Activated T-cell treated with anti-CD3 and anti-CD28 coated beads for 48 hours (primary cell): ENCODE measurements around the gene TUBB4B.

Source experiments
- DNase-seq: peaks from one replicate; pipeline ENCODE4 v3.0.0-alpha.2; 2020; ENCODE audit warnings: low read depth

The TUBB4B gene

DNA sequence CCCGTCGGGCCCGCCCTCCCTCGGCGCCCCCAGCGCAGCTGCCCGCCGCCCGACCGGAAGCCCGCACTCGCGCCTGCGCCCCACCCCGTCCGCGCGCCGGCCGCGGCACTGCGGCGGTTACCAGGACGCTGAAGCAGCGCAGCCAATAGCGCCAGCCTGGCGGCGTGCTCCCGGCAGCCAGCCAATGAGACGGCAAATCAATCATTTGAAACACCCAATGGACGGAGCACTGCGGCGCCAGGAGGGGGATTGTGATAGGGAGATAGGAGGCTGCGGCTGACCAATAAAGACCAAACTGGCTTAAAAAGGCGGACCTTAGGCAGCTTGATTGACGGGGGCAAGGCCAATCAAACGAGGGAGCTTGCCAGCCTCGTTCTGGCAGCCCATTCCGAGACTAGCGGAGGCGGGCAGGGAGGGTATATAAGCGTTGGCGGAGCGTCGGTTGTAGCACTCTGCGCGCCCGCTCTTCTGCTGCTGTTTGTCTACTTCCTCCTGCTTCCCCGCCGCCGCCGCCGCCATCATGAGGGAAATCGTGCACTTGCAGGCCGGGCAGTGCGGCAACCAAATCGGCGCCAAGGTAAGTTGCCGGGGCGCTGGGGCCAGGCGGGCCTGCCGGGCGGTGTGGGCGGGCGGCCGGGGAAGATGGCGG lies at the start of gene TUBB4B:
TUBB4B (plus strand) TSS at position 447 of the 649 bp plus-strand sequence; CDS start at position 521, 74 bp downstream.
- DNase-seq = peak; percentile 97

DNA sequence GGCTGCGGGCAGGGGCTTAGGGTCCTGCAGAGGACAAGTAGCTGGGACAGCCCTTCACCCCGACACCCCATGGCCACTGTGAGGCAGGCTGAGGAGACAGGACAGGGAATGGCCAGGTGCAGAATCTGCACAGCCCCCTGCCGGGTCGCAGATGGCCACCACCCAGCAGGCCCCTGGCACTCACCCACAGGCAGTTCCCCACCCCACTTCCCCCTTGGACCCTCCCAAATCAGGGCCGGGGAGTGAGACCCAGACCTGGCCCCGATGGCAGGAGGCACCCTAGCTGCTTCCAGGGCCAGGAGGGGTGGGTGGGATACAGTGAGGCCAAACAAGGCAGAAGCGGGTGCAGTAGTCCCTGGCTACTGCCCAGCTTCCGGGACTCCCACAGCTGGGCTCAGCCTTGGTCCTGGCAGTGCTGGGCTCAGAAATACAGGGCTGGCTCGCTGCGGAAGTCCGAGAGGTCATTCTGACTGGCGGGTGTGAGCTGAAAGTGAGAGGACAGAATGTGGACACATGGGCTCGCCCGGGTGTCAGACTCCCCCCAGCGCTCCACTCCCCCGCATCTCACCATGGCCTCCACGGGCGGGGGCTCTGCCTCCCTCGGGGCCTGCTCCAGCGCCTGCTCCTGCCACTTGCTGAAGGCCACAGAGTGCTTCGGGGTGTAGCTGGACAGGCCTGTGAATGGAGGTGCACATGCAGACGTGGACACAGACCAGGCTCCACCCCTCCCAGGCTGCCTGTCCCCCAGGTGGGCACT lies 49.2 kb upstream of the TUBB4B start:
- no peak for DNase-seq

DNA sequence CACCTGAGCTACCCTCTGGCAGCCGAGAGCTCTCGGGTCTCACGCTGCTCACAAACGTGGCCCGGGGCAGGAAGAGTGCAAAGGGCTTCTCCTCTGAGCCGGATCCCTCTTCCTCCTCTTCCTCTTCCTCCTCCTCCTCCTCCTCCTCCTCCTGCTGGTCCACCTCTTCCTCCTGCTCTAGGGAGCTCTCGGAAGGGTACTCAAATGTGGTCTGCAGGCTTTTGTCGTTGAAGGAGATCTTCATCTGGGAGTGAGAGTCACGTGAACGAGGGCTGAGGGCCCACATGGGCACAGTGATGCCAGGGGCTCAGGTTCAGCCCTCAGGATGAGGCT lies 48.7 kb upstream of the TUBB4B start:
- no peak for DNase-seq

DNA sequence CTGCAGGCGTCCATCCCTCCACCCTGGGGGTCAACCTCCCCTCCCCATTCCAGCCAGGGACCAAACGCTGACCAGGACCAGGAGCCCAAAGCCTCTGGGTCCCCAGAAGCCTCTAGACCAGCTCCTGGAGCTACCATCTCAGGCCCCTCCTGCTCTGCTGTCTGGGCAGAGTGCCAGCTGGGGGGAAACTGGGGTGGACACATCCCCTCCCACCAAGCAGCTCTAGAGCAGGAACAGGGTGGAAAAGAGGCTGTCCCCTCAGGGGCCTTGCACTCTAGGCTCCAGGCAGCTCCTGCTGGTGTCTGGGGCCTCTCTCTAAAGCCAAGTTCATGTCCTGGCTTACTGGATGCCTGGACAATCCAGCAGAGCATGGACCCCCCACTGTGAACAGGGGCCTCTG lies 48.2 kb upstream of the TUBB4B start:
- DNase-seq = no peak

DNA sequence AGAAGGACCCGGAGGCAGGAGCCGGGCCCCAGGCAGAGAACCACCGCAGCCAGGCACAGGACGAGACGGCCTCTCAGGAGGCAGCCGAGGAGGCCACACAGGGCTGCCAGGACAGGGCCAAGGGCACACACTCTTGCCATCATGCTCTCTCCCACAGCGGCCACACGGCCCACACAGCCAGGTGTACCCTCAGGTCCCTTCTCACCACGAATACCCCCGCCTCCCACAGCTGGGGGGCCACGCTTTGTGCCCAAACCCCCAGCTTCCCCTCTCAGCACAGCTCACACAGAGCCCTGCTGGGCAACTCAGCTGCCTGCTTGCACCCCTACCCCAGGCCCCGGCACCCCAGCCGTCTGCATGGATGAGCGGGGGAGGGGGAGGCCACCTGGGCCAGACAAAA lies 47.3 kb upstream of the TUBB4B start:
- DNase-seq = no peak

DNA sequence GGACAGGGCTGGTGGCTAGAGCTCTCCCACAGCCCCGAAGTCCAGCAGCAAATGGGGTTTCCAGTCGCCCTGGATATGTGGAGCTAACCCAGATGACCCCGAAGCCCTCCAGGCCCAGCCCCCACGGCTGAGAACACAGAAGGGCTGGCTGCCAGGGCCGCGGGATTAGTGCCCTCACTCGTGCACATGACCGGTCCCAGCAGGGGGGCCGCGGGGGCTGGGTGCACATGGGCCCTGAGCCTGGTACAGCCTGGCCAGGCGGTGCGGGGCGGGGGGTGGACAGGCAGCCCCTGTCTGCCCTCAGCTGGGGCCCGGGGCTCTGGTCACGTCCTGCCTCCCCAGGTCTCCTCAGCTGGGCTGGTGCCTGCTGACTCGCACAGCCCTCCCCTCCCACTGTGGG lies 46.7 kb upstream of the TUBB4B start:
- DNase-seq = no peak

DNA sequence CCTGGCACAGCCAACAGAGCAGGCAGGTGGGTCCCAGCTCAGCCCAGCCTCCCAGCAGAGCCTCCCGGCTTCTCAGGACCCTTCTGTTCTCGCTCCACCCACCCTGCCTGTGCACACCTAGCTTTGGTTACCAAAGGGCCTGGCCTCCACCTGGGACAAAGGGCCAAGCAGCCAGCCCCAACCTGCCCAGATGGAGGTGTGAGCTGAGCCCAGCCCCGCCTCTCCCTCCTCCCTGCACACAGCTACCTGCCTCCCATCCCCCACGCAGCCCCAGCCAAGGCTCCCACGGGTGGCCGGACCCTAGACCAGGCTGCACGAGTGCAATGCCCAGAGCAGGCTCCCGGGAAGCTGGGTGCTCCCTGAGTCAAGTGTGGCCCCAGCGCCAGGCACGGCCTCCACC lies 46.2 kb upstream of the TUBB4B start:
- no peak for DNase-seq

DNA sequence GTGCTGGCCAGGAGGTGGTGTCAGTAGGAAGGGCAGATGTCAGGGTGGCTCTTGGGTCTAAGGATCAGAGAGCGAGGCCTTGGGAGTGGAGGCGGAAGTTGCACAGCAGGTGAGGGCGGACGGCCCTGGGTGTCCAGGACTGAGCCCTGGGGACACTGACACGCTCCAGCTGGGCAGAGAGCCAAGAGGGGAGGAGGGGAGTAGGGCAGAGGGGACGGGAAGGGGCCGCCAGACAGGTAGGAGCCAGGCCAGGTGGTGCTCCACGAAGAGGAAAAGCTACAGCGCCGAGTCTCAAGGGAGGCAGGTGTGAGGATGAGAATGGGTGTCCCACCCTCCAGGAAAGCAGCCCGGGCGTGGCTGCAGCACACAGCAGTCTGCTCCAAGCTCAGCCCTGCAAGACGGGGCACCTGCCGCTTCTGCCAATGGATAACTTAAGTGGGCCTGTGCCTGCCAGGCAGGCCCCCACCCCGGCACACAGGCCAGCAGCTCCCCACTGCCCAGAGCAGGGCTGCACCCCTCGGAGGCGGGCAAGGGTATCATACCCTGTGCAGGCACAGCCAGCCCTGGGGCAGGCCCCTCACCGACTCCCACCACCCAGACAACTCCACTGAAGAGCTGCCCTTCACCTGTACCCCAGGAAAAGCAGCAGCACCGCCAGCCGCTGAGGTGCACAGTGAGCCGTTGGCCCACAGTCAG lies 45.4 kb upstream of the TUBB4B start:
- no peak for DNase-seq

DNA sequence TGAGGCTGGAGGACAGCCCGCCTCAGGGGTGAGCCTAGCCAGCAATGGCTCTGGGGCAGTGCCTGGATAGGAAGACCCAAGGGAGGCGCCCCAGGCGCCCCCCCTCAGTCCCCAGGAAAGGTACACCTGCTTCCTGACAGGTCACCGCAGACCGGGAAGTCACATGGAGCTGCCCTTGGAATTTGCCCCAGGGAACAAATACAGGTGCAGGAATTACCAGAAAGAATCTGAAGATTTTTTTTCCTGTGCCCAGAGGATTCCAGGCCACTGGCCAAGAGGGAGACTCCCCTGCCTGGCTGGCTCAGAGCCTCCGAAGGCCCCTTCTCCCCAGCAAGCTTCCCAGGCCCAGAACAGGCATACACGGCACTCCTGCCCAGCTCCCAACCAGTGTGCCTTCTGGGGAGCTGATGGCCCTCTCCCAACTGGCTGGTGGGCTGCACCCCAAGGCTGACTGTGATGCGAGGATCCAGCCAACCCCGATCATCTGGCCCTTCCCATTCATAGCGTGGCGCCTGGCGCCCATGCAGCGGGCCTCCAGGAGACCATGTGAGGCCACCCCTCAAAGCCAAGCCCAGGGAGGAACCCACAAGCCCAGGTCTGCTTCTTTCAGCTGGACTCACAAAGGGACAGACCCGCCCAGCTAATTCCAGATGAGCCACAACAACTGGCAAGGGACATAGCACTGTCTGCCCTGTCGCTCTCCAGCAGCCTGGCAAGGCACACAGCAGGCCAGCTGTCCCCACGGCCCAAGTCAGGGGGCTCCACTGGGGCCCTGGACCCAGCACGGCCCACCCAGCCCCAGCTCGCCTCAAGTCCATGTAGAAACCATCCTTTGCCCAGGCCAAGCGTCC lies 42.8 kb upstream of the TUBB4B start:
- DNase-seq = no peak

DNA sequence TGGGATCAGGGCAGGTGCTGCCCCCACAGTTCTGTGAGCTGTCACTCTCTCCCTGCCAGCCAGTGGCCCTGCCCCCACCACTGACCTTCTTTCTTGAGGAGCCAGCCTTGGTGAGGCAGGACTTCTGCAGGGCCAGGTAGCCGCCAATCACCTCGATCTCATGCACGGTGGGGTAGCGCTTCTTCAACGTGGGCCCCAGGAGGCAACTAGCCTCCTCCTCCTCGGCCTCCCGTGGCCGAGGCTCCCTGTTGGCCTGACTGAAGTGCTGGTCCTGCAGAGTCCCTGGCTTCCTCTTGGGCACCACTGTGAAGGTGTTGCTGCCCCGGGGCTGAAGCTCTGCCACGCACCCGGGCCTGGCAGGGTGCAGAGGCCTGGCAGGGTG lies 42.2 kb upstream of the TUBB4B start:
- no peak for DNase-seq

DNA sequence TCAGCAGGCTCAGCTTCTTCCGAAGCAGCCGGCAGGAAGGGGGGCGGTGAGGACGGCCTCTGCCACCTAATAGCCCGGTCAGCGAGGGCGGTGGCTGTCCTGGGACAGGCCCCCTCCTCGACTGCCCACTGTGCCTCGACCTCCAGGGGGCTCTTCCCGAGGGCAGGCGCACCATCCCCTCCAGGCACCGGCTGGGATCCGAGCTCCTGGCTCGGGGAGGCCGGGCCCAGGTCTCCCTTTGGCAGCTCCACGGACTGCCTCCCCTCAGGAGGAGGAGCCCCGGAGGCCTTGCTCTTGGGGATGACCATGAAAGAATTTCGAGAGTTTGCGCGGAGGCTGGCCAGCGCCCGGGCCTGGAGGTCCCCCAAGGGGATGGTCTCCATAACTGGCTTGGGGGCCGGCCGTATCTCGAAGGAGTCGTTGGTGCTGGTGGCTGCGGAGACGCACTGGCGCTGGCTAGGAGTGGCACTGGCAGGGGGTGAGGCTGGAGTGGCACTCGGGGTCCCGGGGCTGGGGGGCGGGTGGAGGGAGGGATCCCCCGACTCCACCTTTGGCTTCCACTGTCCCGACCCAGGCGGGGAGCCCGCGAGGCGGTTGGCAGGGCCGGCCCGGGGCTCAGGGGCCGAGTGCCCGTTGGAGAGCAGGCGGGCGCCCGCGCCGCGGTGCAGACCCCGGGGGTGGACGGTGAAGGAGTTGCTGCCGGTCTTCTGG lies 41.5 kb upstream of the TUBB4B start:
- DNase-seq = no peak

DNA sequence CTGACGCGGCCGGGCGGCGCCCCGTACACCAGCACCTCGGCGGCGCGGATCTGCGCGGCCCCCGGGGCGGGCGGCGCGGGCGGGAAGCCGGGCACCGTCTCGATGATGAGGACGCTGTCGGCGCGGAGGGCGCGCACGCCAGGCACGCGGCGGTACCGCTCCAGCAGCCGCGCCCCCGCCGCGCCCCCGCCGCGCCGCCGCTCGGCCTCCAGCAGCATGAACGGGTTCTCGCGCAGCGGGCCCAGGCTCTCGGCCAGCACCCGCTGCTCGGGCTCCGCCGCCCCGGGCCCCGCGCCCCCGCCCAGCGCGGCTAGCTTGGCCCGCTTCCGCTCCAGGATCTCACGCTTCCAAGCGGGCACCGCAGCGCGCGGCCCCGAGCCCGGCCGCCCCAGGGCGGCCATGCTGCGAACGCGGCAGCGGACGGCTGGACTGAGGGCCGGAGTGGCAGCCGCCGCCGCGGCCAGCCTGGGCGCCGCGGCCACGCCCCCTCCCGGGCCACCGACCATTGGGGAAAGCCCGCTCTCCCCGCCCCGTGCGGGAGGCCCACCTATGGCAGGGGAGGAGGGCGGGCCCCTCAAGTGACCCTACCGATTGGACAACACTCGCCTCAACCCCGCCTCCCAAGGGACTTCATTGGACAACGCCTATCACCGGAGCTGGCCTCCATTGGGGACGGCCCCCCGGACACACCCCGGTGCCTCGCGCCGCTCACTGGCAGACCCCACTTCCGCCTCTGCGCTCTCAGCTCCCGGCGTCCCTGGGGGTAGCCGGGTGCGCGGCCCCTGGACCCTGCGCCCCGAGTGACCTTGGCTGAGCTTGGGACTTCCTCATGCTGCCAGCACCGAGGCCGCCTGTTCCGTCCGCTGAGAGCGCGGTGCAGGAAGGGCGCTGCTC lies 40.5 kb upstream of the TUBB4B start, which contains the start of gene TPRN:
TPRN (minus strand) TSS at position 431 of the 894 bp plus-strand sequence; CDS start at position 401, 30 bp downstream.
- peak; percentile 97 for DNase-seq

DNA sequence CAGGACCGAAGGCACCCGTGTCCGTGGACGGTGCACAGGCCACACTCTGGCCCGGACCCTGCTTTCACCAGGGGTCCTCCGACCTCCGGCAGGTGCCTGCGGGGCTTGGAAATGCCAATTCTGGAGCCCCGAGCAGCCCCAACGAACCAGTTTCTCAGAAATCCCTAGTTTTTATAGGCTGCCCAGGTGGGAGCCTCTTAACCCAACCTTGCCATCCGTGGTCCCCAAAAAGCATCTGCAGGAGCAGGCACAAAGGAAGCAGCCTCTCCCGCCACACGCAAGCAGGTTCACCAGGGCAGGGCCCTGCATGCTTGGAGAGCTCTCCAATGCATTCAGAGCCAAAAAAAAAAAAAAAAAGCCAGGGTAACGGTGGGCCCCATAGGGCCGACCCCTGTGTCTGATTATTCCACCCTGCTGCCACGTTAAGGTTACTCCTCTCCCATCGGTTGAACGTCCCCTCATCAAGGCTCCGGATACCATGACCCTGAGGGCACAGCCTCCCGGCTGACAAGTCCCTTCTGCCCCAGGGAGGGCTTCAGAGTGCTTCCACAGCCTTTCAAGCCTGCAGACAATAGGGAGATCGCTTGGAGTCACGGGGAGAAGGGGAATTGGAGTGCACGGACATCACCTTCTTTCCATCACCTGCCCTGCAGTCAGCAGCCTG lies 39.8 kb upstream of the TUBB4B start:
- no peak for DNase-seq

DNA sequence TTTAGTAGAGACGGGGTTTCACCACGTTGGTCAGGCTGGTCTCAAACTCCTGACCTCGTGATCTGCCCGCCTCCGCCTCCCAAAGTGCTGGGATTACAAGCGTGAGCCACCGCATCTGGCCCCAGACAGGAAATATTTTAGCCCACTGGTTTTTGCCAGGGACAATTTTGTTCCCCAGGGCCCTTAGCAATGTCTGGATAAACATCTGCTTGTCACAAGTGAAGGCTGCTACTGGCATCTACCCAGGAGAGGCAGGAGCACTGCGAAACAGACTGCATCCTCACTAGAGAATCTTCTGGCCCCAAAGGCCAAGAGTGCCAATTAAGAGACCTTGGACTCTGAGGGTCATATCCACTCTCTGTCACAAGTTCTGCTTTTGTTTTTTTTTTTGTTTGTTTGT lies 38.1 kb upstream of the TUBB4B start:
- no peak for DNase-seq

DNA sequence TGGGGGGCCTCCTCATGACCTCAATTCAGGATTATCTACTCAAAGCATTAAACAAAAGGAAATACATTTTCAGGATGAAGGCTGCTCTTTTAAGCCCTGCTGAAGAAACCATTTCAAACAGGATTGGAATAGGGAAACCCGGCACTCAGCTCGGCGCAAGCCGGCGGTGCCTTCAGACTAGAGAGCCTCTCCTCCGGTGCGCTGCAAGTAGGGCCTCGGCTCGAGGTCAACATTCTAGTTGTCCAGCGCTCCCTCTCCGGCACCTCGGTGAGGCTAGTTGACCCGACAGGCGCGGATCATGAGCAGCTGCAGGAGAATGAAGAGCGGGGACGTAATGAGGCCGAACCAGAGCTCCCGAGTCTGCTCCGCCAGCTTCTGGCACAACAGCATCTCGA lies 36.4 kb upstream of the TUBB4B start:
- no peak for DNase-seq

DNA sequence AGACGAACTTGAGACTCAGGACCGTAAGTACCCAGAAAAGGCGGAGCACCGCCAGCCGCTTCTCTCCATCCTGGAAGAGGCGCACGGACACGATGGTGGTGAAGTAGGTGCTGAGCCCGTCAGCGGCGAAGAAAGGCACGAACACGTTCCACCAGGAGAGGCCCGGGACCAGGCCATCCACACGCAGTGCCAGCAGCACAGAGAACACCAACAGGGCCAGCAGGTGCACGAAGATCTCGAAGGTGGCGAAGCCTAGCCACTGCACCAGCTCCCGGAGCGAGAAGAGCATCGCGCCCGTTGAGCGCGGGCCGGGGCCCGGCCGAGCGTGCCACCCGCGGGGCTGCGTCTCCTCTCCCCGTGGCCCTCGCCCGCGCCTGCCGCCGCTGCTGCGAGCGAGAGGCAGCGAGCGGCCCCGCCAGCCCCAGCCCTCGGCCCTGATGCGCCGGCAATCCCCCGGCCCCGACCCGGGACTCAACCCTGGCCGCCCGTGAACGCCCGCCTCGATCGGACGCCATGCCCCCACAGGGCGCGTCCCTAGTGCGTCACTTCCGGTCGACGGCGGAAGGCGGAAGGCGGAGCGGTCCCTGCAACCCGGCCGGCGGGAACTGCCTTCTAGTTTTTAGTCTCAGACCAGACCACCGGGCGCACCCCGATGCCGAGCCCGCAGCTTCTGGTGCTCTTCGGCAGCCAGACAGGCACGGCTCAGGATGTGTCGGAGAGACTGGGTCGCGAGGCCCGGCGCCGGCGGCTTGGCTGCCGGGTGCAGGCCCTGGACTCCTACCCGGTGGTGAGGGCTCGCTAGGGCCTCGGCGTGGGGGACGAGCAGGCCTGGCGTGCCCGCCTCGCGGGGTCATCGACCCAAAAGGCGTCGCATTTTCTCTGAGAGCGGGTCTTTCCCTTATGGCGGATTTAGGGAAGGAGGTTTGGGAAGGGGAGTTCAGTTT lies 35.7 kb upstream of the TUBB4B start, which contains the start of the genes NDOR1 and TMEM203:
NDOR1 (plus strand) TSS at position 575 of the 944 bp plus-strand sequence; CDS start at position 653, 78 bp downstream.
TMEM203 (minus strand) TSS at position 523 of the 944 bp plus-strand sequence; CDS start at position 289, 234 bp downstream.
- DNase-seq = peak; percentile 93

DNA sequence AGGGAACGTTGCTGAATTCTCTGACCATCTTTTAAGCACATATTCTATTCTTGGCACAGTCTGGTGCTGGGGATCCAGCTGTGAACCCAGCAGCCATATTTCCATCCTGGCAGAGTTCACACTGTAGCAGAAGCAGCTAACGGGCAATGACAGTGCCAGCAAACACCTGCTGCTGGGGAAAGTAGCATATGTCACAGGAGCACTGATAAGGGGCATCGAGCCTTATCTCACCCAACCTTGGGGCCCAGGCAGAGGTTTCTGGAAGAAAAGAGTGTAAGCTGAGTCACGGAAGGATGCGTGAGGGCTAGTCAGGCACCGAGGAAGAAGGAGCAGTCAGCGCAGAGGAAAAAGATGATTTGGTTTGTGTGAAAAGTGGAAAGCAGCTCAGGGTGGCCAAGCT lies 34.5 kb upstream of the TUBB4B start:
- DNase-seq = no peak

DNA sequence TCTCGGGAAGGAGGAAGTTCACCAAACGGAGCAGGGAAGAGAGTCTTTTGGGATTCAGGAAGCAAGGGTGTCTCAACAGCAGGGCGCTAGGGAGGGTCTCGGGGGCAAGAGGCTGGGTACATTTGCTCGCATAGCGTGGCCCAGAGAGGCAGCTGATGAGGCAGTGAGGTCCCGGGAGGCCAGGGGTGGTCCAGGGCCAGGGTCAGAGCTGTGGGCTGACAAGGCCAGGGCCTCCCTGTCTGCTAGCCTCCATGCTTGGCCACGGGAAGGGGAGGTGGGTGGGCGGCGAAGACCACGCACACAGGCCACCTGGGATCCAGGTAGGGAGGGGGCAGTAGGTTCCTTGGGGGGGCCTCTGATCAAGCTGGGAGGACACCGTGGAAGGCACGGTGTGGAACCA lies 29.6 kb upstream of the TUBB4B start:
- no peak for DNase-seq

DNA sequence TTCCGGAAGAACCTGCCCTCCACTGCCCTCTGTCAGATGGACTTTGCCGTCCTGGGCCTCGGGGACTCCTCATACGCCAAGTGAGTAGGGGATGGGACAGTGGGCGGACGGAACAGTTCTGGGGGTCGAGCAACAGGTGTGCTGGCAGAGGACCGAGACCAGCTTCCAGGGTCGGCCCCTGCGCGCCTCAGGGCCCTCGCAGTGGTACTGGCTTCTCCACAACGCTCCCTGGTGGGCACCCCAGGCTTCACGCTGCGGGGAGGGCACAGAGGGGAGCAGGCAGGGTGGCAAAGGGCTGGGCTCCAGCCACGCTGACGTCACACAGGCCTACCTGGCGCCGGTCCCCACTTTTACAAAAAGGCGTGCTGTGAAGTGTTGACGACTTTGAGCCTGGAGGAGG lies 28.6 kb upstream of the TUBB4B start:
- no peak for DNase-seq
